ENCODE results near the gene TENT4B. TPM values are rescaled to one million over a fixed set of nuclear protein-coding genes. Genes with fewer than 3 reads are reported as not detected.

TENT4B gene
- total RNA-seq, 1 experiment from 2014 or later = 11.4 TPM

DNA sequence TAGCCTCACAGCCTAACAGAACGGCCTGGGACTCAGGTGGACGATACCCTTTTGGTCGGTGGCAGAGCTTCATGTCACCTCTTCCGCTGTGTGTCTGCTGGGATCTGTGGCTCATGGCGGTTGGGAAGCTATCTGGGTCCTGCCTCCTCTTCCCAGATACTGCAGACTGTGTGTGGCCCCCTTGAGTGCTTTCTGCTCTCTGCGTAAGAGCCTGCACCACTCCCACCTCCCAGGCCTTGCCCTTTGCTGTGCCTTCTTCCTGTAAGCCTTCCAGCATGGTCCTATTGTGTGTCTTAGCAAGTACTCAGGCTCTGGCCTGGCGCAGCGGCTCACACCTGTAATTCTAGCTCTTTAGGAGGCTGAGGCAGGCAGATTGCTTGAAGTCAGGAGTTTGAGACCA is 95.7 kb downstream of the TENT4B start:
- BruUV-seq (replicated peaks) = no TSS peak
- H3K36me3 ChIP-seq (ENCODE audit: low read depth) = no peaks in the 10 kb centered on the region
- H3K27ac ChIP-seq = no peak overlapping the region
- H3K4me1 ChIP-seq (replicated peaks; ENCODE audit: insufficient read depth) = peaks cover 7% of the 10 kb centered on the region
- peaks cover 18% of the 10 kb centered on the region; the same call in 1 of the 2 replicates for H3K79me2 ChIP-seq (ENCODE audit: low read depth)
- ChIA-PET CTCF (no interaction called here), POLR2A (ENCODE audit: unreplicated experiment) (no interaction called here)
- no peaks in the 10 kb centered on the region for H3K9me2 ChIP-seq (ENCODE audit: insufficient read depth)
- H3K4me2 ChIP-seq = no peak overlapping the region
- intact Hi-C loops (cut with micrococcal nuclease; ENCODE audit: unreplicated experiment) = loop anchor here (5.0 kb wide), 1 partner anchor 63 kb away; no protein-coding TSS in a partner anchor
- H3F3A ChIP-seq (ENCODE audit: insufficient read depth, low read depth) = peaks cover 3% of the 10 kb centered on the region
- no peaks in the 10 kb centered on the region; the same call in 1 of the 2 replicates for H4K20me1 ChIP-seq (ENCODE audit: insufficient read depth)
- H3K4me3 ChIP-seq = no peak overlapping the region
- TF ChIP-seq, protein P1, sequence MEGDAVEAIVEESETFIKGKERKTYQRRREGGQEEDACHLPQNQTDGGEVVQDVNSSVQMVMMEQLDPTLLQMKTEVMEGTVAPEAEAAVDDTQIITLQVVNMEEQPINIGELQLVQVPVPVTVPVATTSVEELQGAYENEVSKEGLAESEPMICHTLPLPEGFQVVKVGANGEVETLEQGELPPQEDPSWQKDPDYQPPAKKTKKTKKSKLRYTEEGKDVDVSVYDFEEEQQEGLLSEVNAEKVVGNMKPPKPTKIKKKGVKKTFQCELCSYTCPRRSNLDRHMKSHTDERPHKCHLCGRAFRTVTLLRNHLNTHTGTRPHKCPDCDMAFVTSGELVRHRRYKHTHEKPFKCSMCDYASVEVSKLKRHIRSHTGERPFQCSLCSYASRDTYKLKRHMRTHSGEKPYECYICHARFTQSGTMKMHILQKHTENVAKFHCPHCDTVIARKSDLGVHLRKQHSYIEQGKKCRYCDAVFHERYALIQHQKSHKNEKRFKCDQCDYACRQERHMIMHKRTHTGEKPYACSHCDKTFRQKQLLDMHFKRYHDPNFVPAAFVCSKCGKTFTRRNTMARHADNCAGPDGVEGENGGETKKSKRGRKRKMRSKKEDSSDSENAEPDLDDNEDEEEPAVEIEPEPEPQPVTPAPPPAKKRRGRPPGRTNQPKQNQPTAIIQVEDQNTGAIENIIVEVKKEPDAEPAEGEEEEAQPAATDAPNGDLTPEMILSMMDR (conservative IDR thresholded peaks at IDR 0.05) = no peak
- TF ChIP-seq EZH2 (IDR thresholded peaks at IDR 0.05; ENCODE audit: low read depth) = no peak
- H3K27me3 ChIP-seq (ENCODE audit: insufficient read depth, low read depth) = no peaks in the 10 kb centered on the region
- H2AFZ ChIP-seq = no peak overlapping the region
- no peaks in the 10 kb centered on the region for H3K9me3 ChIP-seq (ENCODE audit: insufficient read depth, low read depth)
- no peak for DNase-seq

DNA sequence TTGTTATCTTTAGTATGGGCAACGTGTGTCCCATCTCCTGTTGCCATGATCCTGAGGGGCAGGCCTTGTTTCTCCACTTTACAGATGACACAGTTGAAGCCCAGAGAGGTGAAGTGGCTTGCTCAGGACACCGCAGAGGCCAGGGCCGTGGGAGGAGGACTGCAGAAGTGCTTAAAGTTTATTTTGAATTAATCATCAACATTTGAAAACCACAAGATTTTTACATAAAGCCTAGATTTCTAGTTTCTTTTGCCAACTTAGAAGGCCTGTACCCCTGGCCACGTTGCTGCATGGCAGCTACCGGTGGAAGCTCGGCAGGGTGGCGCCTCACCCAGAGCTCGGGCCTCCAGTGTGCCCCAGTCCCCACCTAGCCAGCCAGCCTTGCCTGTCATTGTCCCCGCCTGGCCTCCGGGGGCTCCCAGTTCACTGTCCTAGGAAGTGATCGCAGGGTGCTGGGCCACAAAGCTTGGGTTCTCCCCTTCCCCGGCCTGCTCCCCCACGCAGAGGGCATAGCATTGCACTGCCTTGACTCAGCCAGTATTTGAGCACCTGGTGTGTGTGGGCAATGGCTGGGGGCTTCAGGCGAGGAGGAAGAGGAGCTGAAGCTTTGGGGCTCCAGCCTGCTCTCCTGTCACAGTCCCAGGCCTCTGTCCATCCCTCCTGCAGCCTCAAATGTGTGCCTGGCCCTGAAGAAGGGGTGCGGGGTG is 98.4 kb downstream of the TENT4B start:
- no peaks in the 10 kb centered on the region; the same call in 1 of the 2 replicates for H4K20me1 ChIP-seq (ENCODE audit: insufficient read depth)
- BruUV-seq (replicated peaks) = no TSS peak
- H3K9me3 ChIP-seq (ENCODE audit: insufficient read depth, low read depth) = no peaks in the 10 kb centered on the region
- H3K27me3 ChIP-seq (ENCODE audit: insufficient read depth, low read depth) = no peaks in the 10 kb centered on the region
- H3K4me2 ChIP-seq = no peak overlapping the region
- H3K36me3 ChIP-seq (ENCODE audit: low read depth) = no peaks in the 10 kb centered on the region
- no peak overlapping the region for H3K4me3 ChIP-seq
- H3K79me2 ChIP-seq (ENCODE audit: low read depth) = peaks cover 15% of the 10 kb centered on the region; the same call in 1 of the 2 replicates
- DNase-seq = no peak
- CTCF ChIA-PET = no interaction called here
- H3K27ac ChIP-seq = no peak overlapping the region
- no peak for TF ChIP-seq EZH2 (IDR thresholded peaks at IDR 0.05; ENCODE audit: low read depth)
- TF ChIP-seq, protein P1 (conservative IDR thresholded peaks at IDR 0.05) = no peak
- no peak overlapping the region for H2AFZ ChIP-seq
- H3K4me1 ChIP-seq (replicated peaks; ENCODE audit: insufficient read depth) = no peaks in the 10 kb centered on the region
- POLR2A ChIA-PET (ENCODE audit: unreplicated experiment) = interaction anchor here (0.6 kb wide), 1 partner anchor 62 kb away, joined by 3 read pairs; no protein-coding TSS in a partner anchor
- H3K9me2 ChIP-seq (ENCODE audit: insufficient read depth) = no peaks in the 10 kb centered on the region
- H3F3A ChIP-seq (ENCODE audit: insufficient read depth, low read depth) = no peaks in the 10 kb centered on the region
- intact Hi-C loops (cut with micrococcal nuclease; ENCODE audit: unreplicated experiment) = no loop called here

DNA sequence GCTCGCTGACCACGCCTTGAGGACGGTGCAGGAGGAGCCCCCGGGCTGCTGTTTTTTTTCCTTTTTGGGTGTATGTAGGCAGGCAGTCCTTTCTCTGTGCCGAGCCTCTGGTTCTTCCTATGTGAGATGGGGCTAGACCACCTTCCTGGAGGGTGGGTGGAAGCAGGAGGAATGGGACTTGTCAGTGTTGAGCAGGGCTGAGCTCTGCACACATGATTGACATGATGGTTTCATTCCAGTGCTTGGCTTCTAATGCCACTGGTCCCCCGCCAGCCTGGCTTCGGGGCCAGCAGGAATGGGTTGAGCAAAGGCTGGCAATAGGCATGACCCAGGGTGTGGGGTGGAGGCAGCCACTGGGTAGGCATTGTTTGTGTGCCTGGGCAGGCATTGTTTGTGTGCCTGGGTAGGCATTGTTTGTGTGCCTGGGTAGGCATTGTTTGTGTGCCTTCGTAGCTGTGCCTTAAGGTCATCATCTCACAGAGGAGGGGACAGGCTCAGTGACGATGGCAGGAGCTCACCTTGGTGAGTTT is 99.0 kb downstream of the TENT4B start:
- no peak overlapping the region for H3K27ac ChIP-seq
- no peaks in the 10 kb centered on the region; the same call in 1 of the 2 replicates for H4K20me1 ChIP-seq (ENCODE audit: insufficient read depth)
- H3K9me2 ChIP-seq (ENCODE audit: insufficient read depth) = no peaks in the 10 kb centered on the region
- H3K9me3 ChIP-seq (ENCODE audit: insufficient read depth, low read depth) = no peaks in the 10 kb centered on the region
- DNase-seq = no peak
- ChIA-PET POLR2A (ENCODE audit: unreplicated experiment) (no interaction called here), CTCF (no interaction called here)
- H3K79me2 ChIP-seq (ENCODE audit: low read depth) = peaks cover 9% of the 10 kb centered on the region; the same call in 1 of the 2 replicates
- H3K36me3 ChIP-seq (ENCODE audit: low read depth) = no peaks in the 10 kb centered on the region
- no peak overlapping the region for H2AFZ ChIP-seq
- no peaks in the 10 kb centered on the region for H3F3A ChIP-seq (ENCODE audit: insufficient read depth, low read depth)
- TF ChIP-seq, protein P1 (conservative IDR thresholded peaks at IDR 0.05) = no peak
- TF ChIP-seq EZH2 (IDR thresholded peaks at IDR 0.05; ENCODE audit: low read depth) = no peak
- intact Hi-C loops (cut with micrococcal nuclease; ENCODE audit: unreplicated experiment) = no loop called here
- H3K4me3 ChIP-seq = no peak overlapping the region
- H3K4me1 ChIP-seq (replicated peaks; ENCODE audit: insufficient read depth) = no peaks in the 10 kb centered on the region
- no peak overlapping the region for H3K4me2 ChIP-seq
- no TSS peak for BruUV-seq (replicated peaks)
- H3K27me3 ChIP-seq (ENCODE audit: insufficient read depth, low read depth) = no peaks in the 10 kb centered on the region
